GM20000 (cell line): Measurements from ENCODE around the gene FZD10.

Experiments
- DNase-seq: peaks from one replicate; pipeline ENCODE4 v3.0.0; 2012; ENCODE audit warnings: low spot score
- CTCF ChIP-seq: IDR thresholded peaks from 2 replicates; pipeline ENCODE4 v1.5.1; 2012; ENCODE audit warnings: mild to moderate bottlenecking, control low read depth; ENCODE audit errors: extremely low read depth, missing control alignments

FZD10 gene

GRCh38 chr12:130126023-130126432 lies 36.2 kb upstream of the FZD10 start:
- no peak for DNase-seq
- no peak for TF ChIP-seq CTCF

- no peak for DNase-seq
- TF ChIP-seq CTCF: no peak
Observed at GRCh38 chr12:130127532-130127911, 34.7 kb upstream of the FZD10 start.

GRCh38 chr12:130127912-130128789 lies 34.1 kb upstream of the FZD10 start:
- no peak for DNase-seq
- TF ChIP-seq CTCF: no peak

- DNase-seq: no peak
- no peak for TF ChIP-seq CTCF
Observed at GRCh38 chr12:130128790-130129735, 33.2 kb upstream of the FZD10 start.

- TF ChIP-seq CTCF: no peak
- DNase-seq: no peak
Observed at GRCh38 chr12:130130346-130130745, 31.9 kb upstream of the FZD10 start.

- DNase-seq: no peak
- TF ChIP-seq CTCF: no peak
Observed at GRCh38 chr12:130131025-130131424, 31.2 kb upstream of the FZD10 start.

GRCh38 chr12:130131801-130132200 lies 30.5 kb upstream of the FZD10 start:
- TF ChIP-seq CTCF: no peak
- DNase-seq: no peak
